Hematopoietic multipotent progenitor cell treated with erythropoietin and hydrocortisone succinate and interleukin-3 and kit ligand, for 15 days (in vitro differentiated cells): ENCODE measurements around the gene ANKRD34A.

Source experiments
- DNase-seq: peaks from one replicate; pipeline ENCODE4 v3.0.0-alpha.2; 2015; ENCODE audit warnings: low spot score

ANKRD34A gene

GRCh38 chr1:145964328-145965118 is at the start of gene ANKRD34A, which contains the start of gene POLR3GL:
Gene ANKRD34A (minus strand): TSS chr1:145964575. CDS start chr1:145961759, 2,816 bp downstream.
Gene POLR3GL (plus strand): TSS chr1:145964690. CDS start chr1:145974866, 10,176 bp downstream.
- peak; percentile 94 for DNase-seq

GRCh38 chr1:146013559-146013922 is 49.2 kb upstream of the ANKRD34A start:
- DNase-seq: no peak

GRCh38 chr1:146012703-146013558 is 48.6 kb upstream of the ANKRD34A start:
- peak; percentile 71 for DNase-seq

GRCh38 chr1:146010126-146010738 is 45.9 kb upstream of the ANKRD34A start:
- no peak for DNase-seq

GRCh38 chr1:146007489-146008133 is 43.2 kb upstream of the ANKRD34A start:
- DNase-seq: no peak

GRCh38 chr1:146001709-146002108 is 37.3 kb upstream of the ANKRD34A start:
- no peak for DNase-seq

GRCh38 chr1:145999321-146000024 is 35.1 kb upstream of the ANKRD34A start:
- DNase-seq: no peak

- peak; percentile 25 for DNase-seq
Observed at GRCh38 chr1:145997718-145998023, 33.3 kb upstream of the ANKRD34A start.

- DNase-seq: no peak
Observed at GRCh38 chr1:145997016-145997717, 32.8 kb upstream of the ANKRD34A start.

GRCh38 chr1:145996433-145997015 is 32.1 kb upstream of the ANKRD34A start, which contains the start of gene TXNIP:
Gene TXNIP (minus strand): TSS chr1:145996579. CDS start chr1:145996266, 313 bp downstream.
- peak; percentile 99 for DNase-seq

- no peak for DNase-seq
Observed at GRCh38 chr1:145995964-145996432, 31.6 kb upstream of the ANKRD34A start.

- DNase-seq: peak; percentile 44
Observed at GRCh38 chr1:145995148-145995881, 30.9 kb upstream of the ANKRD34A start.

GRCh38 chr1:145994391-145995120 is 30.2 kb upstream of the ANKRD34A start:
- DNase-seq: peak; percentile 67

- DNase-seq: no peak
Observed at GRCh38 chr1:145993618-145994390, 29.4 kb upstream of the ANKRD34A start.

GRCh38 chr1:145992958-145993617 is 28.7 kb upstream of the ANKRD34A start:
- DNase-seq: no peak

GRCh38 chr1:145992502-145992936 is 28.1 kb upstream of the ANKRD34A start:
- DNase-seq: no peak

- no peak for DNase-seq
Observed at GRCh38 chr1:145991735-145992412, 27.5 kb upstream of the ANKRD34A start.
